Stomach (tissue), 9 donors: ENCODE results near the gene INTS7. TPM values are rescaled to one million over a fixed set of nuclear protein-coding genes. Genes with fewer than 3 reads are reported as not detected.

Source experiments
- DNase-seq, 2 donors: peaks; one replicate each; pipeline versions ENCODE4 v3.0.0 to v3.0.0-alpha.2; 2013 to 2019
- H3K27ac ChIP-seq, 5 donors: fragments of 200-600 bp in 4 of 5; sonication (generic) in 4 of 5; one replicate each; pipeline ENCODE4 v1.5.1; 2013 to 2019; ENCODE audit warnings: mild to moderate bottlenecking in 1 of 5, moderate library complexity in 1 of 5
- H3K27me3 ChIP-seq, 3 donors: fragments of 200-600 bp; sonication (generic); one replicate each; pipeline ENCODE4 v1.5.1; 2017 to 2019; ENCODE audit warnings: mixed run types in 1 of 3
- H3K36me3 ChIP-seq, 4 donors: fragments of 200-600 bp; sonication (generic); 1 replicate in 3 of 4; 2 replicates in 1 of 4; pipeline ENCODE4 v1.5.1; 2016 to 2019
- H3K4me1 ChIP-seq, 4 donors: fragments of 200-600 bp; sonication (generic); one replicate each; pipeline ENCODE4 v1.5.1; 2016 to 2019
- H3K4me3 ChIP-seq, 4 donors: fragments of 200-600 bp; sonication (generic) in 3 of 4; one replicate each; pipeline ENCODE4 v1.5.1; 2016 to 2019; ENCODE audit warnings: mild to moderate bottlenecking in 1 of 4
- H3K9me3 ChIP-seq, 4 donors: fragments of 200-600 bp; sonication (generic); one replicate each; pipeline ENCODE4 v1.5.1; 2016 to 2019
- EP300 ChIP-seq: sonication (generic); formaldehyde crosslinking; IDR thresholded peaks from one replicate; pipeline ENCODE4 v1.6.1; 2017; ENCODE audit warnings: antibody characterized with exemption
- POLR2A ChIP-seq, 4 donors: fragments of 450-650 bp; IDR thresholded peaks; one replicate each; pipeline ENCODE4 v1.6.1; 2016; ENCODE audit warnings: antibody characterized with exemption in 4 of 4, control low read depth in 2 of 4, mild to moderate bottlenecking in 1 of 4, moderate library complexity in 1 of 4
- POLR2AphosphoS5 ChIP-seq, 3 donors: sonication (generic); formaldehyde crosslinking; IDR thresholded peaks; one replicate each; pipeline ENCODE4 v1.6.1; 2016; ENCODE audit warnings: antibody characterized with exemption in 3 of 3
- WGBS, 5 donors: extraction: QIAGEN DNeasy Blood & Tissue Kit in 3 of 5; methylation state at CpG; one replicate each; pipeline versions ENCODE4 v1.1.5 to v1.1.7; 2013 to 2018; 5-methylcytosine and 5-hydroxymethylcytosine counted together
- intact Hi-C: fragments of 100-400 bp; cut with DNase I; formaldehyde crosslinking; loops from one replicate; pipeline ENCODE4 v1.15.1; 2023; ENCODE audit warnings: low total_unique reads
- polyA plus RNA-seq, 3 donors: library from polyadenylated mRNA; stranded (reverse); fragments of 200-250 nt; gene quantifications; one replicate each; pipeline ENCODE4 v1.2.3, GENCODE V29; 2013
- total RNA-seq, 5 donors: library from RNA; depleted of rRNA; stranded (reverse); fragments of >200 nt; gene quantifications; one replicate each; pipeline versions ENCODE4 v1.1.0 to v1.2.3, GENCODE V29; 2014 to 2016
- TF ChIP-seq, protein P1 (sequence below), 7 experiments: fragments of 450-650 bp in 4 of 7; fragments of 200-600 bp in 3 of 7; sonication (generic) in 3 of 7; IDR thresholded peaks; one replicate each; pipeline ENCODE4 v1.5.1; 2016 to 2019; ENCODE audit warnings: antibody characterized with exemption in 7 of 7, control low read depth in 2 of 7, mild to moderate bottlenecking in 1 of 7
- donor health status: healthy with polysubstance abuse.
- donor health status: Bipolar disorder and iron deficiency.
- donor health status: healthy.

The INTS7 gene
- total and polyA plus RNA-seq, 8 donors, result 1.2 to 156 (median 9.5) TPM

DNA sequence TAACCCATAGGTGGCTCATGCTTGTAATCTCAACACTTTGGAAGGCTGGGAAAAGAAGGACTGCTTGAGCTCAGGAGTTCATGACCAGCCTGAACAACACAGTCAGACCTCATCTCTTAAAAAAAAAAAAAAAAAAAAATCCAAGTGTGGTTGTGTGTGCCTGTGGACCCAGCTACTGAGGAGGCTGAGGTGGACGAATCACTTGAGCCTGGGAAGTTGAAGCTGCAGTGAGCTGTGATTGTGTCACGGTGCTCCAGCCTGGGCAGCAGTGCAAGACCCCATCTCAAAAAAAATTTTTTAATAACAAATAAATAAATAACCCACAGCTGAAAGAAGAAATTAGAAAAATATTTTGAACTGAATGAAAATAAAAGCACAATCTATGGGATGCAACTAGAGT, 13.8 kb downstream of the INTS7 start:
- Histone ChIP-seq H3K4me3 (no peak overlapping the region), H3K27me3 (no peaks in the 10 kb centered on the region), H3K4me1 (peaks cover 0 to under 1% (median 0%) of the 10 kb centered on the region in 4 donors), H3K27ac (no peak overlapping the region), H3K36me3 (peaks cover 0 to 4% (median 3%) of the 10 kb centered on the region in 4 donors), H3K9me3 (no peaks in the 10 kb centered on the region)
- 91 to 94% (median 92%) methylated on average over 2 of the region's 2 CpGs for WGBS, 5 donors
- intact Hi-C loops, result loop anchor here (10.0 kb wide), 1 partner anchor 337 kb away; no protein-coding TSS in a partner anchor
- TF ChIP-seq, protein P1, sequence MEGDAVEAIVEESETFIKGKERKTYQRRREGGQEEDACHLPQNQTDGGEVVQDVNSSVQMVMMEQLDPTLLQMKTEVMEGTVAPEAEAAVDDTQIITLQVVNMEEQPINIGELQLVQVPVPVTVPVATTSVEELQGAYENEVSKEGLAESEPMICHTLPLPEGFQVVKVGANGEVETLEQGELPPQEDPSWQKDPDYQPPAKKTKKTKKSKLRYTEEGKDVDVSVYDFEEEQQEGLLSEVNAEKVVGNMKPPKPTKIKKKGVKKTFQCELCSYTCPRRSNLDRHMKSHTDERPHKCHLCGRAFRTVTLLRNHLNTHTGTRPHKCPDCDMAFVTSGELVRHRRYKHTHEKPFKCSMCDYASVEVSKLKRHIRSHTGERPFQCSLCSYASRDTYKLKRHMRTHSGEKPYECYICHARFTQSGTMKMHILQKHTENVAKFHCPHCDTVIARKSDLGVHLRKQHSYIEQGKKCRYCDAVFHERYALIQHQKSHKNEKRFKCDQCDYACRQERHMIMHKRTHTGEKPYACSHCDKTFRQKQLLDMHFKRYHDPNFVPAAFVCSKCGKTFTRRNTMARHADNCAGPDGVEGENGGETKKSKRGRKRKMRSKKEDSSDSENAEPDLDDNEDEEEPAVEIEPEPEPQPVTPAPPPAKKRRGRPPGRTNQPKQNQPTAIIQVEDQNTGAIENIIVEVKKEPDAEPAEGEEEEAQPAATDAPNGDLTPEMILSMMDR (IDR thresholded peaks at IDR 0.05), result no peak
- TF ChIP-seq EP300 (no peak), POLR2A (IDR thresholded peaks at IDR 0.05) (no peak), POLR2AphosphoS5 (IDR thresholded peaks at IDR 0.05) (no peak)
- no peak for DNase-seq

GRCh38 chr1:212020975-212021374, 14.4 kb downstream of the INTS7 start:
- H3K9me3 ChIP-seq, result no peaks in the 10 kb centered on the region
- no peak overlapping the region for H3K4me3 ChIP-seq
- H3K36me3 ChIP-seq, result peaks cover 0 to 9% (median 8%) of the 10 kb centered on the region in 4 donors
- DNase-seq, result no peak
- TF ChIP-seq, protein P1 (IDR thresholded peaks at IDR 0.05), result no peak
- TF ChIP-seq EP300 (no peak), POLR2AphosphoS5 (IDR thresholded peaks at IDR 0.05) (no peak), POLR2A (IDR thresholded peaks at IDR 0.05) (no peak)
- intact Hi-C loops, result loop anchor here (10.0 kb wide), 1 partner anchor 336 kb away; no protein-coding TSS in a partner anchor
- H3K4me1 ChIP-seq, result no peaks in the 10 kb centered on the region
- 83 to 93% (median 90%) methylated on average over 2 of the region's 2 CpGs for WGBS, 5 donors
- no peaks in the 10 kb centered on the region for H3K27me3 ChIP-seq
- H3K27ac ChIP-seq, result no peak overlapping the region

GRCh38 chr1:212013672-212014071, 21.7 kb downstream of the INTS7 start:
- 66 to 85% (median 72%) methylated on average over 2 of the region's 2 CpGs for WGBS, 5 donors
- Histone ChIP-seq H3K27ac (no peak overlapping the region), H3K36me3 (peaks cover 0 to 28% (median 18%) of the 10 kb centered on the region in 4 donors), H3K27me3 (no peaks in the 10 kb centered on the region), H3K4me3 (no peak overlapping the region), H3K9me3 (no peaks in the 10 kb centered on the region), H3K4me1 (no peaks in the 10 kb centered on the region)
- DNase-seq, result no peak
- TF ChIP-seq POLR2AphosphoS5 (IDR thresholded peaks at IDR 0.05) (no peak), EP300 (no peak), POLR2A (IDR thresholded peaks at IDR 0.05) (no peak)
- TF ChIP-seq, protein P1 (IDR thresholded peaks at IDR 0.05), result no peak
- intact Hi-C loops, result no loop called here

DNA sequence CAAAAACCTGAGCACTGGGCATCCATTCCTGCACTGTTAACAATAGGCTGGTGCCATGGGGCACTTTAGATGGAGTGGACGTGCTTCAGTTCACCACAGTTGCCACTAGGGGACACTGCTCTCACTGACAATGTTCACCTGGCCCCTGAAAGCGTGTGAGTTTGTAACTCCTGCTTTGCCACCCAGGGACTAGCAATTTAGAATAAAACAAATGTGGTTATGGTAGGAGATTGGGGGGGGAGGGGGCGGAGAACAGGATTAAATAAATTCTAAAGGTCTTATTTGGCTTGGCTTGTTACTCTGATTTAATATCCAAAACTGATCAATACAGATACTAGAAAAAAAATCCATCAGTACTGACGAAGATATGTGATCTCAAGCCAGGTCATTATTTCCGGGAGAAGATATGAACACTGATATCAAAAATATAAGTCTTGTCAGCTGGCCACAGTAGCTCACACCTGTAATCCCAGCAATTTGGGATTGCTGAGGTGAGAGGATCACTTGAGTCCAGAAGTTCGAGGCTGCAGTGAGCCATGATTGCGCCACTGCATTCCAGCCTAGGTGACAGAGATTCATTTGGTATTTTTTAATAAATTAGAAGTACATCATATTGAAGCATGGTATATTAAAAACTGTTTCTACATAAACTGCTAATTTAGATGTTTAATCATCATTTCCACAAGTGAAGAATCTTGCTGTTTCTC, 23.2 kb downstream of the INTS7 start:
- H3K27me3 ChIP-seq, result no peaks in the 10 kb centered on the region

More for the DNA sequence above, 23.2 kb downstream of the INTS7 start:
- no peaks in the 10 kb centered on the region for H3K9me3 ChIP-seq
- no peaks in the 10 kb centered on the region for H3K4me1 ChIP-seq
- no peak overlapping the region for H3K4me3 ChIP-seq
- H3K27ac ChIP-seq, result no peak overlapping the region
- H3K36me3 ChIP-seq, result peaks cover 0 to 32% (median 20%) of the 10 kb centered on the region in 4 donors
- DNase-seq, result peak; percentile 70 to 86
- WGBS, 5 donors, result 43 to 54% (median 48%) methylated on average over 7 of the region's 7 CpGs
- intact Hi-C loops, result no loop called here
- TF ChIP-seq POLR2AphosphoS5 (IDR thresholded peaks at IDR 0.05), result no peak
- TF ChIP-seq, protein P1 (IDR thresholded peaks at IDR 0.05), result peak in 5 of 7 experiments; percentile 79 to 95 (median 93)
- TF ChIP-seq POLR2A (IDR thresholded peaks at IDR 0.05), result no peak
- TF ChIP-seq EP300, result no peak
